GM19372 (cell line): ENCODE measurements around the gene PBX2.
"Not testable (repeated sequence)": the region's sequence is repeated elsewhere in the genome, so short reads cannot be mapped to it uniquely, and the experiment has no call there.

ENCODE experiments used
- ATAC-seq: cut with Tn5 transposase; IDR thresholded peaks from one replicate; pipeline ENCODE4 v1.9.1; 2021; ENCODE audit warnings: mild to moderate bottlenecking, low read depth, moderate library complexity; ENCODE audit not compliant: unreplicated experiment

The PBX2 gene

DNA sequence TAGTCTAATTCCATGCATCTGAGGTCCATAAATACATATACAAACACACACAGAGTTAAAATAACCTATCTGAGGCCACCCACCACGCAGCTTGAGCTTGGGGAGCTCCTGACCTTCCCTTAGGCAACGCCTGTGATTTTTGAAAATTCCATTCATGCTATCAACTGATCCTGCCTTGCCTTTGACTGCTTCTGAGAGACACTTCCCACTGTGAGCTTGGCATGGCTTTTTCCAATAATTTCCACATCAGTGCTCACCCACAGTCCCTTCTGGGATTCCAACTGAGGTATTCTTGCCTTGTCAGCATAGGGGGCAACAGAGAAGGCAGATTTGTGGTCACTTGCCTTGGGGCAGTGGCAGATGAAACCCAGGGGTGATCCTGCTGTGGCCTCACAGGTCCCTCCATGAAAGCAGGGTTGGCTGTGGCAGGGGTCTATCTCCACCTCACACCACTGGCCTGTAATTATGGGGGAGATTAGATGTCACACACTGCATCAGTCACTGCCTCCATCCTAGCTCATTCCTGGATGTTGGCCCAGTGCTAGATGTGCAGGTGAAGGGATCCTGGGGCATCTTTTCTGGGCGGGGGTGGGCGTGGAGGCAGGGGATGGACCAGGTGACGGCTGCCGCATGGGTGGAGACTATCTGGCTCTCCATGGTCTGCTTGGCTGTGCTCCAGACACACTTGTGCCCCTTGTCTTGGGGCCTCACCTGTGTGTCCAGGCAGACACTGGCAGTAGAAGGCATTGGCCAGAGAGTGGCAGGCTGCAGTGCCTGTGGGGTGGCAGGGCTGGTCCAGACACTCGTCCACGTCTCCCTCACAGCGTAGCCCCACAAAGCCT is 13.6 kb upstream of the PBX2 start:
- no peak for ATAC-seq

- no peak for ATAC-seq
Measured at GRCh38 chr6:32202186-32202585, 12.2 kb upstream of the PBX2 start.

- ATAC-seq, result no peak
Measured at GRCh38 chr6:32200711-32201475, 10.9 kb upstream of the PBX2 start.

GRCh38 chr6:32198866-32199265 is 8.9 kb upstream of the PBX2 start:
- ATAC-seq, result no peak

DNA sequence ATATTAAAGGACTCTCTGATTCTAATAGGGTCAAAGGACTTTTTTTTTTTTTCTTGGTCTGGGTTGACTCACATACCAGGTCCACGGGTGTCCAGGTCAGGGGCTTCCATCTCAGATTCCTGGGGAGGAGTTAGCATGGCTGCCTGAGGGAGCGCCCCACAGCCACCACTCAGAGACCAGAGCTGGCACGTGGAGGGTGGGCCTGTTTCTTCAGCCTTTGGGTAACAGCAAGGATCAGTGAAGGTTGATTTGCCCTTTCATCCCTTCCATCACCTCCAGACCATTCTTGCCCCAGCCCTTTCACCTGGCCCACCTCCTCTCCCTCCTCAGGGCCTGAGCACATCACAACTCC is 8.3 kb upstream of the PBX2 start:
- no peak for ATAC-seq

DNA sequence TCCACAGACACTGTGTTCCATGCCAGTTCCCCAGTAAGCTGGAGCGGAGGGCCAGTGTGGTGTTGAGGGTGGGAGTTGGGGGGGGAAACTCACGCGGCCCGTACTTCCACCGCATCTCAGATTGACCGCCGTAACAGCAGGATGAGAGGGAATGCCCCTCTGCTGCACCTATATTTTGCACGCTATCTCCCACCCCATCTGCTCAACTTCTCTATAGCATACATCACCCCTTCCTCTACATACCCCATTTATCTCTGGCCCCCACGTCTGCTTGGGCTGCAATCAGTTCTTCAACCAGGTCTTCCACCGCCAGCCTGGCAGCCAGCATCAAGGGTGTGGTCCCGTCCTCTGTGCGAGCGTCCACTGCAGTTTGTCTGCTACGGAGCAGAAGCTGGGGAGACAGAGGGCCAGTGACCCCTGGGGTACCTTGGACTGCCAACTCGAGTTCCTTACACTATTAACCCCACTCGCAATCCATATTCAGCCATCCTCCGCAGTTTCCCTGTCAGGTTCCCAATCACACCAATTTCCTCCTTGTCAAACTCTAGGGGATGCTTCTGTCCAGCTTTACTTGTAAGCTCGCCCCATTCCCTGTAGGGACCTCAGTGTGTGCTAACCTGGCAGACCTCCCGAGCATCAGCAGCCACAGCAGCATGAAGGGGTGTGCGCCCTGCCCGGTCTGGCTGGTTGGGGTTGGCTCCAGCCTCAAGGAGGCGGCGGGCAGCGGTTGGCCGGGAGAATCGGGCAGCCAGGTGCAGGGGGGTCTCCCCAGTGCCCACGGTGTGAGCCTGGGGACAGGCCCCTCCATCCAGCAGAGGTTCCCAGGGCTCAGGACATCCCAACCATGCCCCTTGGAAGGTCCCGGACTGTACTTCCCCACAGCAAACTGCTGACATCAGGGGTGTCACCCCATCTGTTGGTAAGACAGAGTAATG is 6.9 kb upstream of the PBX2 start:
- no peak for ATAC-seq

DNA sequence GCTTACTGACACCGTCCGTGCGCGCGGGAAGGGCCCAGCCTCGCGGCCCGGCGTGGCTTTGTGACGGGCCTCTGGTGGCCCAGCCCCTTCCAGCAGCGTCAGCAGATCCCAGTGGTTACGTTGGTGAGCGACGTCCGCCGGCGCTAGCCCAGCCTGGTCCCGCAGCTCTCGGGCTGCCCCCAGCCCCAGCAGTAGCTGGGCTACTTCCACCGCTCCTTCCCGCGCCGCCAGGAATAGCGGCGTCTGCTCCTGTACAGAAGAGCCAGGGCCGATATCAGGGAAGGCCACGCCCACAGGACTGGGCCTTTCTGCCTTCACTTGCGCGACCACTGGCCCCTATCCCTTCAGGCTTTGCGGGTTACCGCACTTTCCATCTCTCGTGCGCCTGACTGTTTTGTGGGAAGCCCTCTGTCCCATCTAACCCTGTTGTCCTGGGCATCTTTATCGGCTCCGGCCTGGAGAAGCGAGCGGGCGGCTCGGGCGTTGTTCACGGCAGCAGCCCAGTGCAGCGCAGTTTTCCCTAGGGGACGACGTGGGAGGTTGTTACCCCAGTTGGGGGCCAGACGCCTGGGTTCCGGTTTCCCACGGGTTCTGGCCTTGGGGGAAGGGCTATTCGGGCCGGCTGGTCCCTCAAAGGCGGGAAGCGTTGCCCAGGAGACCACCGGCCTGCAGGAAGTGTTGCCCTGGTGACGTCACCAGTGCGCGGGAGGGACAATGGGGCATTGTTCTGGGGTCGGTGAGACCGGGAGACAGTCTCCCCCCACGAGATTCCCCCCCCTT is 6.1 kb upstream of the PBX2 start:
- peak; percentile 83 for ATAC-seq

DNA sequence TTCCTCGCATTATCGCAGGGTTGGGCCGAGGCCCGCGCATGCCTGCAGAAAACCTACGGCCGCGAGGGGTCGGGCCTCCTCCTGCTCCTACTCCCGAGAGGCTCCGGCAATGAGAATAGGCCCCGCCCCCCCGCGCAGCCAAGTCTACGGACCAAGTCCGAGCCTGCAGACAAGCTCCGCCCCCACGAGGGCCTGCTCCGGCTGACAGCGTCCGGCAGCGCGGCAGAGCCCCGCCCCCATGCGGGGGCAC is 5.6 kb upstream of the PBX2 start:
- peak; percentile 70 for ATAC-seq

DNA sequence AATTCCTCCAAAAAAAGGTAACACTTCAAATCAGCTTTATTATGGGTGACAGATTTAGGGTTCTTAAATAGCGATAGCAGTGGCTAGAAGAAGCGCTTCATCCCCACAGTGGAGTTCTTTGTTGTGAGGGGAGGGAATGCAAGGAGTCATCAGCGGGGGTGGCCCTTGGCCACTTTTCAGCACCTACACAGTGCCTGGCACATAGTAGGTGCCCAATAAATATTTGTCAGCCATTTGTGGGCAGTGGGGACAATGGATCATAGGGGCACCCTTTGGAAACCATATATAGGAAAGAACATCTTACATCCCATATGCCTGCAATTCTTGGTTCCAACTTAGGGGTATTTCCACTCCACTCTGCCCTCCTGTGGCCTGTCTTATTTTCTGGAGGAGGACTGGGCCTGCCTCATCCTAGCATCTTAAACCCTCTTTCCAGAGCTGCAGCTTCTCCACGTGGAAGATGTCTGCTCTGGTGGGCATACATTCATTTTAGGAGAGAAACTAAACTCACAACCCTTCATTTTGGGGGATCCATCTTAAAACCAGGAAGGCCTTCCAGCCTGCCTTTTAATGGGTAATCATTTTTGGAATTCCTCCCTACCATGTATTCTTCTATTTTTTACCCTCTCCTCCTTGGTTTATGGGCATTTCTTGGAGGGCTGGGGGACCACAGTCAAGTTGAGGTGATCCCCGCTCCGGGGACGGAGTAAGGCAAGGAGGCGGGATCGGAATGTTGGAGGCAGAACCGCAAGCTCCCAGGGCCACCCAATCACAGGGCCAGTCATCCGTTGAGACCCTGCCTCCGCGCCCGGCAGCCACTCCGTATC is 5.0 kb upstream of the PBX2 start:
- ATAC-seq, result no peak

- ATAC-seq, result no peak
Measured at GRCh38 chr6:32194388-32194787, 4.4 kb upstream of the PBX2 start.

- not testable (repeated sequence) for ATAC-seq
Measured at GRCh38 chr6:32193096-32193495, 3.1 kb upstream of the PBX2 start.

DNA sequence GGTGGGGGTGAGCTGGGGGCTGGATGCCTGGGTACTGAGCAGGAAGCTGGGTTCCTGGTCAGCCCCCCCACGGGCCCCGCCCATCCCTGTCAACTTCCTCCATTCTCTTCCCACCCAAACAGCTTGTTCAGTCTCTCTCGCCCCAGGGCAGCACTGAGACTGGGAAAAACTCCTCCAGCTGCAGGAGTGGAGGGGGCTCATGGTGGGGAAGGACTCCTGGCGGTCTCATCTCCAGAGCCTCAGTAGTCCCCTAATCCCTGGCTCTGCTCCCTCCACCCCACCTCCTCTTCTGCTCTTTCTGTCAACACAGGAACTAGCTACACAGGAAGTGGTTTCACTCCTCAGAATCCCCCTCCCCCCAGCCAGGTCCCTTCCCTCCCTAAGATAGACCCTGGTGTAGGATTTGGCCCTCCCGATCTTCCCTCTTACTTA is 2.6 kb upstream of the PBX2 start, which contains the start of gene GPSM3:
Gene GPSM3 (minus strand): TSS at position 36 of the 432 bp plus-strand sequence. CDS start 130 bp downstream, outside the sequence.
- no peak for ATAC-seq

GRCh38 chr6:32191696-32192607 is 1.9 kb upstream of the PBX2 start:
- no peak for ATAC-seq

- ATAC-seq, result no peak
Measured at GRCh38 chr6:32190911-32191677, 1.1 kb upstream of the PBX2 start.

DNA sequence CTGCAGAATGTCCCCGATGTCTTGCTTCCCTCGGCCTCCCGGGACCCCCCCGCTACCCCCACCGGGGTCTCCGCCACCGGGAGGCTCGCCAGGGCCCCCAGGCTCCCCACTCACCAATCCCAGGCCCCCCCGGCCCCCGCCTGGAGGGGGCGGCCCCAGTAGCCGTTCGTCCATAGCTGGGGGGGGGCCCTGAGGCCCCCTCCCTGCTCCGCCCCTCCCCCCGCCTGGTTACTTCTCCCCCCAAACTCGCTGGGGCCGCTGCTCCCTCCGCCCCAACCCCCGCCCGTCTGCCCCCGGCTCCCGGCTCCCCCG is 304 bp downstream of the PBX2 start:
- ATAC-seq, result no peak

DNA sequence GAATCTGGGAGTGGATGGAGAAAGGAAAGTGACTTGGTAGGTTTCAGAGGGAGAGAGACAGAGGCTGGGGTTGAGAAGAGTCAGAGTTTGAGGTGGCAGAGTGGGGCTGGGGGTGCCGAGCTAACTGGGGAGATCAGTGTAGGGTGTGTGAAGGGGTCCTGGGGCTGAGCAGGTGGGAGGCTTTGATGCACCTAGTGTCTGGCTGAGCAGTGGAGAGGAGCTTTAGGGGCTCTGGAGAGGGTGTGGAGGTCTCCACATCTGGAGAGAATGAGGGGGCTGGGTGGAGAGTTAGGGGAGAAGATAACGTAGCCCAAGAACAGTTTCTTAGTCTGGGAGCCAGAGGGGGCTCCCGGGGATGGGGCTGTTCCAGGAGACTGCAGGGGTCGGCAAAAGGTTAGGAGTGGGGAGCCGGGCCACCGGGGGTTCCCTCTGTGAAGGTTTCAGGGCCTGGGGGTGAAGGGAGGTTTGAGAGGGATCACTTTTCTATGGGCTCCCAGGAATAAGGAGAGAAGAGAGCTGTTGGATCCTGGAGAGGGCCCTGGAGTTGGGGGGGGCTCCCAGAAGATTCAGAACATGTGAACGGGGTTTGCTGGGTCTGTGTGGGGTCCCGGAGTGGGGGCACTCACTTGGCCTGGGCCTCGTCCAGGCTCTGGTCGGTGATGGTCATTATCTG is 797 bp downstream of the PBX2 start:
- ATAC-seq, result no peak

GRCh38 chr6:32188381-32189068 is 1.5 kb downstream of the PBX2 start:
- ATAC-seq, result no peak
